Measurements from ENCODE around the gene PPP1R14B.

PPP1R14B gene

DNA sequence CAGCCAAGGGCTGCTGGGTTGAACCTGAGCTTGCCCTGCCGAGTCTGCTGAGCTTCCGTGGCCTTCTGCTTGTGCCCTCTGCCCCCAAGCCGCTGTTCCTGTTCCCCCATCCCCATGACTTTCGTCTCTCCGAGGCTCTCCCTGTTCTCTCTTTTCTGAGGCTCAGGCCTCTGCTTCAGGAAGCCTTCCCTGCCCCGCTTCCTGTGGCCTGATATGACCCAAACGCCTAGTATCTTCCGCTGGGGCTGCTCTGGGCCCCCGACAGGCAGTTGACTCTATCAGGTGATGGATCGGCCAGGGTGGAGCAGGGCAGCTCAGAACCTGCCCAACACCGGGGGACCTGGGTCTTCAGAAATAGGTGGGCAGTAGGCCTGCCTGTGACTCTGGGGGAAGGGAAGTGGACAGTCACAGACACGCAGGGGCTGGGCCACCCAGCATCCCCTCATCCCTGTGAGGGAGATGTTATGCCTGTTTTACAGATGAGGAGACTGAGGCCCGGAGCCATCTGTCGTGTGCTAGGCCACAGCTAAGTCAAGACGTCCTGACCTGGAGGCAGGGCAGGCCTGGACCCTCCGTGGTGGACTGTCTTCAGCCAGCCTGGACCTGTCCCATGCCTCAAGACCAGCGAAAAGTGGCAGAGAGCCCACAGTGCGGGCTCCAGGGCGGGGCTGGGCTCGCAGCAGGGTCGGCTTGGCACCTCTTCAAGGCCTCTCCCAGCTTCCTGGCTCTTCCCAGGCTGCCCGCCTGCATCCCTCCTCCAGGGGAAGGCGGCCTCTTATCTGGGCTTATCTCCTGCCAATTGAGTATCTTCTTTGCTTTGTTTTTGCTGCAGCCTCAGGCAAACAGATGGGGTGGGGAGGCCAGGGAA is 21.5 kb upstream of the PPP1R14B start:
- H3K4me3 ChIP-seq (ENCODE audit: low read length), result peak overlapping the region; percentile 71
- TF ChIP-seq, protein P1, sequence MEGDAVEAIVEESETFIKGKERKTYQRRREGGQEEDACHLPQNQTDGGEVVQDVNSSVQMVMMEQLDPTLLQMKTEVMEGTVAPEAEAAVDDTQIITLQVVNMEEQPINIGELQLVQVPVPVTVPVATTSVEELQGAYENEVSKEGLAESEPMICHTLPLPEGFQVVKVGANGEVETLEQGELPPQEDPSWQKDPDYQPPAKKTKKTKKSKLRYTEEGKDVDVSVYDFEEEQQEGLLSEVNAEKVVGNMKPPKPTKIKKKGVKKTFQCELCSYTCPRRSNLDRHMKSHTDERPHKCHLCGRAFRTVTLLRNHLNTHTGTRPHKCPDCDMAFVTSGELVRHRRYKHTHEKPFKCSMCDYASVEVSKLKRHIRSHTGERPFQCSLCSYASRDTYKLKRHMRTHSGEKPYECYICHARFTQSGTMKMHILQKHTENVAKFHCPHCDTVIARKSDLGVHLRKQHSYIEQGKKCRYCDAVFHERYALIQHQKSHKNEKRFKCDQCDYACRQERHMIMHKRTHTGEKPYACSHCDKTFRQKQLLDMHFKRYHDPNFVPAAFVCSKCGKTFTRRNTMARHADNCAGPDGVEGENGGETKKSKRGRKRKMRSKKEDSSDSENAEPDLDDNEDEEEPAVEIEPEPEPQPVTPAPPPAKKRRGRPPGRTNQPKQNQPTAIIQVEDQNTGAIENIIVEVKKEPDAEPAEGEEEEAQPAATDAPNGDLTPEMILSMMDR (conservative IDR thresholded peaks at IDR 0.05; ENCODE audit: low read length), result no peak
- peak; percentile 47 for DNase-seq (ENCODE audit: low read depth)

DNA sequence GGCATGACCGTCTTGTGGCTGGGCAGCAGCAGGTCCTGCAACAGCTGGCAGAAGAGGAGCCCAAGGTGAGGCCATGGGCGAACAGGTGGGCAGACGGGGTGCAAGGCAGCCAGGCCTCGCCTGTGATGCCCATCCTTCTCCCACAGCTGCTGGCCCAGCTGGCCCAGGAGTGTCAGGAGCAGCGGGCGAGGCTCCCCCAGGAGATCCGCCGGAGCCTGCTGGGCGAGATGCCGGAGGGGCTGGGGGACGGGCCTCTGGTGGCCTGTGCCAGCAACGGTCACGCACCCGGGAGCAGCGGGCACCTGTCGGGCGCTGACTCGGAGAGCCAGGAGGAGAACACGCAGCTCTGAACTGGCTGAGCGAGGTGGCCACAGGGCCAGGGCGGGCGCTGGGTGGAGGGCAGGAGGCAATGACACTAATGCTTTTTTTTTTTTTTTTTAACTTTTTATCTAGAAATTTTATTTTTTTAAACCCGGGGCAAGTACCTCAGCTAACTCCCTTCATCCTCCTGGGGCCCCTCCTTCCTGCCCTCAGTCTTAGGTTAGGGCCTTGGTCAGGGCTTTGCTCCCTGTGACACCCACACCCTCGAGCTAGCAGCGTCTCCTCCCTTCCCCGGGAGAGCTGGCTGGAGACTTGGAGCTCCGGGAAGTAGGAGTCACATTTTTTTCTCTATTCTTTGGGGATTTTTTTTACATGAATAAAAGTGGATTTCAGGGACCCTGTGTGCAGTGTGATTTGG is 20.6 kb upstream of the PPP1R14B start:
- TF ChIP-seq, protein P1 (conservative IDR thresholded peaks at IDR 0.05; ENCODE audit: low read length), result no peak
- no peak overlapping the region for H3K4me3 ChIP-seq (ENCODE audit: low read length)
- no peak for DNase-seq (ENCODE audit: low read depth)

DNA sequence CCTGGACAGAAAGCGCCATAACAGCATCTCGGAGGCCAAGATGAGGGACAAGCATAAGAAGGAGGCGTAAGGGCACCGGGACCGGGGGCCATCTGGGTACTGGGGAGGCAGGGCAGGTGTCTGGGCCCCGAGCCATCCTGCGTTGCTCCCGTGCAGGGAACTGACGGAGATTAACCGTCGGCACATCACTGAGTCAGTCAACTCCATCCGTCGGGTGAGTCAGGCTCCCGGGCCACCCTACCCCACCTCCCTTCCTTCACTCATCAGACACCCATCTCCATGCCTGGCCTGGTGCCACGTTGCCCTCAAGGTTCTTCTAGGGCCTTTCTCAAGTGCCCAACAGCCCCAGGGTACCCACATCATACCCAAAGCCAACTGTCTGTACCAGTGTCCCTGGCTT is 19.6 kb upstream of the PPP1R14B start:
- DNase-seq (ENCODE audit: low read depth), result no peak

DNA sequence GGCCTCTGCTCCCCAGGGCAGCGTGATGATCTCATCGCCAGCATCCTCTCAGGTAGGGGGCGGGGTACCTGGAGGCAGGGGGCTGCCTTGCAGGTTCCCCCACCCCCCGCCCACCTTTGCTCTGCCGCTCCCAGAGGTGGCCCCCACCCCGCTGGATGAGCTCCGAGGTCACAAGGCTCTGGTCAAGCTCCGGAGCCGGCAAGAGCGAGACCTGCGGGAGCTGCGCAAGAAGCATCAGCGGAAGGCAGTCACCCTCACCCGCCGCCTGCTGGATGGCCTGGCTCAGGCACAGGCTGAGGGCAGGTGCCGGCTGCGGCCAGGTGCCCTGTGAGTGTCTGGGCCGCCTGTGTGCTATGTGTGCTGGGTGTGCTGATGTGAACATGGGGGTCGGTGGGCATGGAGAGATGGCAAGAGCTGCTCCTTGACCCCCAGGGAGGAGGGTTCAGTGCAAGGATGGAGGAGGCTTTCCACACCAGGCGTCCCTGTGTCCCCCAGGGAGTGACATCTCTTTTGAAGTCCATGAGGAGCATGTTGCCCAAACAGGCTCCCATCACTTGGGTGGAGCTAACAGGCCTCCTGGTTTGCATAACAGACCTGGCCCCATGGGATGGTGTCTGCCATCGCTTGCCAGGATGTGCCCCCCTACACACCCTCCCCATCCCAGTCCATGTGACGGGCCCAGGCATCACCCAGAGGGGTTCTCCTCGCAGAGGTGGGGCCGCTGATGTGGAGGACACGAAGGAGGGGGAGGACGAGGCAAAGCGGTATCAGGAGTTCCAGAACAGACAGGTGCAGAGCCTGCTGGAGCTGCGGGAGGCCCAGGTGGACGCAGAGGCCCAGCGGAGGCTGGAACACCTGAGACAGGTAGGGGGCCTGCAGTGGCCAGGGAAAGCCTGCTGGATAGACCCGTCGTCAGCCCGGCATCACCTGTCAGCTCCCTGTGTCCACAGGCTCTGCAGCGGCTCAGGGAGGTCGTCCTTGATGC is 18.7 kb upstream of the PPP1R14B start:
- TF ChIP-seq, protein P1 (conservative IDR thresholded peaks at IDR 0.05; ENCODE audit: low read length), result no peak
- H3K4me3 ChIP-seq (ENCODE audit: low read length), result no peak overlapping the region
- no peak for DNase-seq (ENCODE audit: low read depth)

More for the DNA sequence above, 19.6 kb upstream of the PPP1R14B start:
- TF ChIP-seq, protein P1 (conservative IDR thresholded peaks at IDR 0.05; ENCODE audit: low read length), result no peak
- H3K4me3 ChIP-seq (ENCODE audit: low read length), result no peak overlapping the region

DNA sequence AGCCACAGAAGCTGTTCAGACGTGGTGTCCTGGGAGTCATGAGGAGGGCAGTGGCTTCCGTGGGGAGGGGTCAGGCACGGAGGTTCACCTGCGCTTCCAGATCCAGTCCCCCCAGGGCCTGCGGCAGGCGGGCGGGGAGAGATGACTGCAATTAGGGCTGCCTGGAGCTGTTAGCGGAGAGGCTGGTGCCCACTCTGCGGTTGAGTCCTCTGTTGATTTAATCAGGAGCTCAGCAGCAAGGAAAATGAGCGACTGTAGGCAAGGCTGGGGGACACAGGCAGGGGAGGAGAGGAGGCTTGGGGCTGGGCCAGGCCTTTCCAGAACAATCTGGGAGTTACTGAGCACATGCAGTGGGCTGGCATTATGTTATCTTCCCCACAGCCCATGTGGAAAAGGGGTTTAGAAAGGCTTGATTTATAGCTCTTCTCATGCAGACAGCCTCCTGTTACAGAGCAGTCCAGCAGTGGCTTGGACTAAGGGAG is 17.7 kb upstream of the PPP1R14B start:
- TF ChIP-seq, protein P1 (conservative IDR thresholded peaks at IDR 0.05; ENCODE audit: low read length), result no peak
- H3K4me3 ChIP-seq (ENCODE audit: low read length), result no peak overlapping the region
- DNase-seq (ENCODE audit: low read depth), result no peak

DNA sequence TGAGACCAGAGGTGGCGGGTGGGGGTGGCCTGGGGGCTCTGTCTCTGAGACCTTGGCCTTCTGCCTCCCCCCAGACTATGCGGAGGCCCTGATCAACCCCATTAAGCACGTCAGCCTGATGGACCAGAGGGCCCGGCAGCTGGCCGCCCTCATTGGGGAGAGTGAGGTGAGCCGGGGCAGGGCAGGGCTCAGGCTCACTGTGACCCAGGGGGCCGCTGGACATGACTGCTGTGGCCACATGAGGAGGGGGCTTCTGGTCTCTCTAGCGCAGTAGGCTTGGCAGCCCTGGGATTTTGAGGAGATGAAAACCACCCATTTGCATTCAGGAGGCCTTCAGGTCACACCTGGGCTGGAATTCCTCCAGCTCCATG is 17.2 kb upstream of the PPP1R14B start:
- TF ChIP-seq, protein P1 (conservative IDR thresholded peaks at IDR 0.05; ENCODE audit: low read length), result no peak
- no peak overlapping the region for H3K4me3 ChIP-seq (ENCODE audit: low read length)
- no peak for DNase-seq (ENCODE audit: low read depth)

All from AG10803 (cell line).